ENCODE measurements around the gene ATP6V1F.

DNA sequence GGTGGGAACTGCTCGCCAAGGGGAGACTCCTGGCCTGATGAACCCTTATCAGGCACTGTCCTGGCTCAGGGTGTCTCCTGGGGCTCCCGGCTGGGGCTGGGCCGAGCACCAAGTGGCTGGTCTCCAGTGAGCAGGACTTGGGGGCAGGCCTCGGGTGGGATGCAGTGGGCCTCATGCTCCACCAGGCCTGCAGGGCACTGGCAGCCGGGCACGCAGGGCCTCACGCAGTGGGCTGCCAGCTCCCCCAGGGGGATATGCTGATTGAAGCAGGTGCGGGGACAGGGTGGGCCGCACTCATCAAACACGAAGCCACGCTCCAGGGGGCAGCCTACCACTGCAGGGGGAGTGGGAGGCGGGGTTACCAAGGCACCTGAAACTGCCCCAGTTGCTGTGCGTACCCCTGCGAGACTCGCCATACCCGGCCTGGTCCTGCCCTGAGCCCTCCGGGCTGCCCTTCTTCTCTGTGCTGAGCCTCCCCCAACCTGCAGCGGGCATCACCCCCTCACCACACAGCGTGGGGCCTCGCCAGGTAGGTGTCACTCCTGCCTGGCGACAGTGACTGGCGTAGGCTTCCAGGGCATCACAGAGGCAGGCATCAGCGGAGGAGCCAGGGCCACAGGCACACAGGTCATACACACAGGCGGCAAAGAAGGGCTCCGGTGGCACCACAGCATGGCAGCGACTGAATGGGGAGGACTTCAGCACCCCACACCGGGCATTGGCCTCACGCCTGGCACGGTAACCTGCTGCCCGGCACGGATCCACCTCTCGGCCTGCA, 14.5 kb downstream of the ATP6V1F start:
- no peak for TF ChIP-seq POLR2A (IDR thresholded peaks at IDR 0.05)
- no peak for TF ChIP-seq CTCF (IDR thresholded peaks at IDR 0.05)
